ENCODE data around the gene STK17B.

STK17B gene

DNA sequence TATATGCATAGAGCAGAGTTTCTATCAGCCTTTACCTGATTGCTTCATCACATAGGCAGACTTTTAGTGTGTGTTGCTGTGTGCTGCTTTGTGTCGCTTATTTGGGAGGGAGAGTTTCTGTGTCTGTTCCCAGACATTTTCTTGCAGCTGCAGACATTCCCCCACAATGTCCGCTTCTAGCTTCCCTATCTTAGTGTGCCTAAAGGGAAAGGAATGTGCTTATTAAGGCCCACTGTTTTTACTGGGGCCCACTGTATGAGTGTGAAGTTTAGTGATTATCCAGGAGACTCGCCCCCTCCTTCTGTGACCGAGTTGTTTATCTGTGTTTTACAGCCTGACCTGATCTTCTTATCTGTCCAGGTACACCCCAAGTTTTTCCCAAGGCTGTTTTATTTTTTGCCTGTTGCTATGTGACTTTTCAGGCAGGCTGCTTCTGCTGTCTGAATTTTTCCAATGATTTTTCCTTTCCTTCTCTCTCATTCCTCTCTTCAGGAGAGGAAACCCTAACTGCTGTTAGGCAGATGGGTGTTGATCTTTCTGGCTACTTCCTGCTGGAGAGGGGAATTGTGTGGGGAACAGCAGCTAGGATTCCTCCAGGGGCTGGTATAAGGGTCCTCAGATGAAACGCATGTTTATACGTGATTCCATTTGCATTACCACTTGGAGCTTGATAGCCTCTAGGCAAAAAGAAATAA lies 47.6 kb downstream of the STK17B start:
- H3K4me3 ChIP-seq (ENCODE audit: low read length in 2 of 2), result no peak overlapping the region

DNA sequence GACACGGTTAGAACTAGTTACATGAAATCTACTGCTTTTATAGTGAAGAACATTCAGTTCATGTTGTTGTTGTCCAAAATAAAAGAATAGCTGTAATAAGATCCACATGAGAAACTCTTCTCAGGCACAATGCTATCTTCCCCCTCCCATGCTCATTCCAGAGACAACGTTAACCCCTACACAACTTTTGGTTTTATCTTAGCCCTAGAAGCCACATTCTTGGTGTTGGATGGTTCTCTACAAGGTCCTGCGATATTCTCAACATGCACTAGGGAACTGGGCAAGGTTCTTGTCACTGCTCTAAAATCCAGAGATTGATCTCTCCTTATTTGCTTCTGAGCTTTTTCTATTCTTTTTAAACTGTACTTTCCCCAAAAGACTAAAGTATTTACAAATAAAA lies 51.5 kb downstream of the STK17B start:
- Histone ChIP-seq H3K4me3 (ENCODE audit: low read length in 2 of 2) (no peak overlapping the region), H3K27ac (ENCODE audit: low read depth in 2 of 2, low read length in 2 of 2) (no peak overlapping the region), H3K9me3 (ENCODE audit: control insufficient read depth in 2 of 2, low read length in 2 of 2) (no peaks in the 10 kb centered on the region), H3K4me1 (ENCODE audit: control insufficient read depth in 2 of 2, insufficient read depth in 2 of 2, low read length in 2 of 2) (no peaks in the 10 kb centered on the region), H3K9ac (ENCODE audit: low read depth in 1 of 2, low read length in 2 of 2) (no peak overlapping the region), H3K27me3 (ENCODE audit: control insufficient read depth in 2 of 2, insufficient read depth in 2 of 2, low read length in 2 of 2) (no peaks in the 10 kb centered on the region), H3K36me3 (ENCODE audit: control insufficient read depth in 2 of 2, insufficient read depth in 2 of 2, low read length in 2 of 2) (no peaks in the 10 kb centered on the region)

More for the DNA sequence above, 47.6 kb downstream of the STK17B start:
- Histone ChIP-seq H3K9ac (ENCODE audit: low read depth in 1 of 2, low read length in 2 of 2) (no peak overlapping the region), H3K27ac (ENCODE audit: low read depth in 2 of 2, low read length in 2 of 2) (no peak overlapping the region), H3K9me3 (ENCODE audit: control insufficient read depth in 2 of 2, low read length in 2 of 2) (no peaks in the 10 kb centered on the region), H3K27me3 (ENCODE audit: control insufficient read depth in 2 of 2, insufficient read depth in 2 of 2, low read length in 2 of 2) (no peaks in the 10 kb centered on the region), H3K36me3 (ENCODE audit: control insufficient read depth in 2 of 2, insufficient read depth in 2 of 2, low read length in 2 of 2) (no peaks in the 10 kb centered on the region), H3K4me1 (ENCODE audit: control insufficient read depth in 2 of 2, insufficient read depth in 2 of 2, low read length in 2 of 2) (no peaks in the 10 kb centered on the region)

DNA sequence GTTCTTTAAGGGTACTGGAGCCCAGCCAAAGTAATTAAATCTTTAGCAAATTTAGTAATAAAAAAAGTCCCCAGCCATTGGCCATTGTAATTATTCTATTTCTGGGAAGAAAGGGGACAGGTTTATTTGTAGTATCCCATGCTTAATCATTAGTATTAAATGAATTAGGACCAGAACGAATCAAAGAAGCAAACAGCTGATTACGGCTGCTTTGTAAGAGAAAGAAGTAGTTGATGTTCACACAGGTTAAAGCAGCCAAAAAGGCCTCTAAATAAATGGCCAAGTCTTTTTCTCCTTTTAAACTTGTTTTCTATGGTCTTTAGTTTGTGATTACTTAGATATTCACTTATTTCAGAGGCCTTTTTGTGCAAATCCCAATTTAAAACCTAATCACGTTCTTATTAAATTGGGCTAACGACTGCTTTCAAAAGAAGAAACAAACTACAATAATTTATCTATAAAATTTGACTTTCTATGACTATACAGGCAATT lies 54.1 kb downstream of the STK17B start:
- H3K9me3 ChIP-seq (ENCODE audit: control insufficient read depth in 2 of 2, low read length in 2 of 2), result no peaks in the 10 kb centered on the region
- no peak overlapping the region for H3K27ac ChIP-seq (ENCODE audit: low read depth in 2 of 2, low read length in 2 of 2)
- no peaks in the 10 kb centered on the region for H3K27me3 ChIP-seq (ENCODE audit: control insufficient read depth in 2 of 2, insufficient read depth in 2 of 2, low read length in 2 of 2)
- H3K4me3 ChIP-seq (ENCODE audit: low read length in 2 of 2), result no peak overlapping the region
- H3K36me3 ChIP-seq (ENCODE audit: control insufficient read depth in 2 of 2, insufficient read depth in 2 of 2, low read length in 2 of 2), result no peaks in the 10 kb centered on the region
- no peak overlapping the region for H3K9ac ChIP-seq (ENCODE audit: low read depth in 1 of 2, low read length in 2 of 2)
- no peaks in the 10 kb centered on the region for H3K4me1 ChIP-seq (ENCODE audit: control insufficient read depth in 2 of 2, insufficient read depth in 2 of 2, low read length in 2 of 2)

DNA sequence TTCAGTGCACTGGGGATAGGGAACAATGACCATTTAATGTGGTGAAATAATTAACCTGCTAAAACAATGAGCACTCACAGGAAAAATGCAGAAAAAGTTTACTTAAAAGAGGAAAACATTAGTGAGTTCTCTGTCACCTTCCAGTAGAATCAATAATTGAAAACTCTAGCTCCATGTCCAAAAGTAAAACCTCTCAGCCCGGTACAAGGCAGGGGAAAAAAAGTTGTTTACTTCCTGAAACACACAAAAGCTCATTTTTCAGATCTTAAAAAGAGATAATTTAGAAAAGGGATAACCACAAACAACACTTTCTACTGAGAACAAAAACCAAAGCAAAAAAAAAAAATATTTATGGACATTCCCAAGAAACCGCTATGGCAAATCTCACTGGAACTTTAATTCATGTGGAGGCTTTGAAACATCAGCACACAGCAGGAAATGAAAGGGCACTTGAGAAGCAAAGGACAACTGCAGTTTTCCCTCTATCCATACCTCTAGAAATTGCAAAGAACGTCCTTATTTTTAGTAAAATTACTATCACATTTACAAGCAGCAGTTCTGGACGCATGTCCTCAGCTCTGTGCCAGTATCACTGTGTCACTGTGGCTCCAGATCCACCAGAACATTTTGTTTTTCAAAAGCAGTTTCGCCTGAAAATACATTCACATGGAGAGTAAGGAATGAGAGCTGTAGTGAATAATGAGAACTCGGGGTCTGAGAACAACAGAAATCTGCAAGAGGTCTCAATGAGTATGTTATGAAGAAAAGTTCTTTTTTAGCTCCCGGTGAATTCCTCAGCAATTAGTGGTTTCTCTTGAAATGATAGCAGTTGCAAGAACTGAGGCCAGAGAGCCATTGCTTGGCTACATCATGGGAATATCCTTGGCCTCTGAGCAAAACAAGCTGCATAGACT lies 58.1 kb downstream of the STK17B start:
- Histone ChIP-seq H3K9me3 (ENCODE audit: control insufficient read depth in 2 of 2, low read length in 2 of 2) (no peaks in the 10 kb centered on the region), H3K9ac (ENCODE audit: low read depth in 1 of 2, low read length in 2 of 2) (no peak overlapping the region), H3K36me3 (ENCODE audit: control insufficient read depth in 2 of 2, insufficient read depth in 2 of 2, low read length in 2 of 2) (no peaks in the 10 kb centered on the region), H3K27me3 (ENCODE audit: control insufficient read depth in 2 of 2, insufficient read depth in 2 of 2, low read length in 2 of 2) (no peaks in the 10 kb centered on the region), H3K27ac (ENCODE audit: low read depth in 2 of 2, low read length in 2 of 2) (no peak overlapping the region), H3K4me1 (ENCODE audit: control insufficient read depth in 2 of 2, insufficient read depth in 2 of 2, low read length in 2 of 2) (no peaks in the 10 kb centered on the region), H3K4me3 (ENCODE audit: low read length in 2 of 2) (no peak overlapping the region)

DNA sequence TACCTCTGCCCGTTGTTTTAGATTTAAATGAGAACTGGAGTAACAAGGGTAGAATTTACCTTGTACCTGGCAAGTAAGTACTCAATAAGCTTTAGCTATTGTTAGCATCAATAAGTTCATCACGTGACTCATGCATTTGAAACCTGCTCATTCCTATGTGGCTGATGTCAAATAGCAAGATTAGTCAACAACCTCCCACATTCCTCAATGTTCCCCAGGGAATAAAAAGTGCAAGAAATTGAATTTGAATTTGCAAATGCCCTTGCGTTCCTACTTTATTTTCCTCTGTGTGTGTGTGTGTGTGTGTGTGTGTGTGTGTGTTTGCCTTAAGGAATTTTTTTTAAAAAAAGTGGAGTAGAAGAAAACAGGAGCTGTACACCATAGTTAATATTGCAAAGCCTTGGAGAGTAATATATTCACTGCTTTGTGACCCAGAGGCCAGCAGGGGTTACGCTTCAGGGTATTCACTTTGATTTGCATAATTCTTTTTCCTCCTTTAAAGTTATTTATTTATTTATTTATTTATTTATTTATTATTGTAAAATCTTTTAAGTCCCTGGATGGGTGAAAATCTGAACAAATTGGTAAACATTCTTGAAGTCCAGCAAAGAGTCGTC lies 58.9 kb downstream of the STK17B start:
- Histone ChIP-seq H3K9me3 (ENCODE audit: control insufficient read depth in 2 of 2, low read length in 2 of 2) (no peaks in the 10 kb centered on the region), H3K4me3 (ENCODE audit: low read length in 2 of 2) (no peak overlapping the region), H3K27ac (ENCODE audit: low read depth in 2 of 2, low read length in 2 of 2) (no peak overlapping the region)

DNA sequence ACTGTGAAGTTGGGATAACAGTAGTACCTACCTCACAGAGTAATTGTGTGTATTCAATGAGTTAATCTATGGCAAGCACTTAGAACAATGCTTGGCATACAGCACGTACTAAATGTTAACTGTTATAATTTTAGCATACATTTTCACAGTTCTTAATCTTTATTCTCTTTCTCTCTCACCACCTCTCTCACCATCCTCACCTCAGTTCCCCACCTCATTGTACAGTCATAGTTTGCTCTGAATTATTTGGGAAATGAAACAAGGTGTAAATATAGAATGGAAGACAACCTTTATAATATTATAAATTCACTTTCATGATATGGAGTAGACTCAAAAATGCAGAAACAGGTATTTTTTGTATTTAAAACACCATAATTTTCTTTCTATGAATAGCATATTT lies 62.8 kb downstream of the STK17B start:
- Histone ChIP-seq H3K4me1 (ENCODE audit: control insufficient read depth in 2 of 2, insufficient read depth in 2 of 2, low read length in 2 of 2) (no peaks in the 10 kb centered on the region), H3K9ac (ENCODE audit: low read depth in 1 of 2, low read length in 2 of 2) (no peak overlapping the region), H3K9me3 (ENCODE audit: control insufficient read depth in 2 of 2, low read length in 2 of 2) (no peaks in the 10 kb centered on the region), H3K27me3 (ENCODE audit: control insufficient read depth in 2 of 2, insufficient read depth in 2 of 2, low read length in 2 of 2) (no peaks in the 10 kb centered on the region), H3K4me3 (ENCODE audit: low read length in 2 of 2) (no peak overlapping the region), H3K27ac (ENCODE audit: low read depth in 2 of 2, low read length in 2 of 2) (no peak overlapping the region), H3K36me3 (ENCODE audit: control insufficient read depth in 2 of 2, insufficient read depth in 2 of 2, low read length in 2 of 2) (no peaks in the 10 kb centered on the region)

More for the DNA sequence above, 58.9 kb downstream of the STK17B start:
- Histone ChIP-seq H3K9ac (ENCODE audit: low read depth in 1 of 2, low read length in 2 of 2) (no peak overlapping the region), H3K27me3 (ENCODE audit: control insufficient read depth in 2 of 2, insufficient read depth in 2 of 2, low read length in 2 of 2) (no peaks in the 10 kb centered on the region), H3K4me1 (ENCODE audit: control insufficient read depth in 2 of 2, insufficient read depth in 2 of 2, low read length in 2 of 2) (no peaks in the 10 kb centered on the region), H3K36me3 (ENCODE audit: control insufficient read depth in 2 of 2, insufficient read depth in 2 of 2, low read length in 2 of 2) (no peaks in the 10 kb centered on the region)

DNA sequence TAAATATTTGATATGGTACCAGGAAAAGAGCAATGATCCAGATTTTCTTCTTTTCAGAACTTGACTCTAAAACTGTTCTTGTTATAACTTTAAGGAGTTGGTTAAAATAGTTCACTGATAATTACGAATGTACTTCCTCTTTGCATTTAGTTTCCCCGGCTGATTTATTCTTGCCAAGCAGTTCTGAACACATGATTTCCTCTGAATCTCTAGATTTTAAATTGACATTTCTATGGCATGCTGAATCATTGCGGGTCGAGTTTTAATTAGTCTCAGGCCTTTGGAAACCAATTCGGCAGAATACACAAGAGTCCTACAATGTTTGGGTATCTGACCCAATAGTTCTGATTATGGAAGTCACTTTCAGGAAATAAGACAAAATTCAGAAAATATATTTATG lies 65.4 kb downstream of the STK17B start:
- Histone ChIP-seq H3K4me3 (ENCODE audit: low read length in 2 of 2) (no peak overlapping the region), H3K9me3 (ENCODE audit: control insufficient read depth in 2 of 2, low read length in 2 of 2) (no peaks in the 10 kb centered on the region), H3K4me1 (ENCODE audit: control insufficient read depth in 2 of 2, insufficient read depth in 2 of 2, low read length in 2 of 2) (peaks cover 0 to 7% of the 10 kb centered on the region in 2 donors), H3K27ac (ENCODE audit: low read depth in 2 of 2, low read length in 2 of 2) (no peak overlapping the region), H3K27me3 (ENCODE audit: control insufficient read depth in 2 of 2, insufficient read depth in 2 of 2, low read length in 2 of 2) (no peaks in the 10 kb centered on the region), H3K9ac (ENCODE audit: low read depth in 1 of 2, low read length in 2 of 2) (no peak overlapping the region), H3K36me3 (ENCODE audit: control insufficient read depth in 2 of 2, insufficient read depth in 2 of 2, low read length in 2 of 2) (no peaks in the 10 kb centered on the region)

DNA sequence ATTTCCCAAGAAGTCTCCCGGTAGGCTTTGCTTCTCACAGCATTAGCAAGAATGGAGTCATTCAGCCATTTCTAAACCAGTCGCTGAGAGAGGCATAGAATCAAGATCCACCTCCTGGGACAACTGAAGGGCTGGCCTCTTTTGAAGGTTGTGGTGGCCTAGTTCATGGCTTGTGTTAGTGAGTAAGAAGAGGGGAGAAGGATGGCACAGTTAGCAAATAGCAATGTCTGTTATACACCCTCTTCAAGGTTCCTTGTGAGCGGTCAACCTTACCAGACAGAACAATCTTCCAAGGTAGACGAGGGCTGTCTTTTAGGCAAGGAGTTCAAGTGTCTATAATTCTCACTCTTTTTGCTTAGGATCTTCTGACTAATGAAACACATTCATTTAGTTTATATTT lies 67.3 kb downstream of the STK17B start:
- H3K9me3 ChIP-seq (ENCODE audit: control insufficient read depth in 2 of 2, low read length in 2 of 2), result no peaks in the 10 kb centered on the region
- no peak overlapping the region for H3K4me3 ChIP-seq (ENCODE audit: low read length in 2 of 2)
- H3K27ac ChIP-seq (ENCODE audit: low read depth in 2 of 2, low read length in 2 of 2), result no peak overlapping the region
- no peak overlapping the region for H3K9ac ChIP-seq (ENCODE audit: low read depth in 1 of 2, low read length in 2 of 2)
- no peaks in the 10 kb centered on the region for H3K27me3 ChIP-seq (ENCODE audit: control insufficient read depth in 2 of 2, insufficient read depth in 2 of 2, low read length in 2 of 2)
- H3K36me3 ChIP-seq (ENCODE audit: control insufficient read depth in 2 of 2, insufficient read depth in 2 of 2, low read length in 2 of 2), result no peaks in the 10 kb centered on the region
- peaks cover 0 to 7% of the 10 kb centered on the region in 2 donors for H3K4me1 ChIP-seq (ENCODE audit: control insufficient read depth in 2 of 2, insufficient read depth in 2 of 2, low read length in 2 of 2)

DNA sequence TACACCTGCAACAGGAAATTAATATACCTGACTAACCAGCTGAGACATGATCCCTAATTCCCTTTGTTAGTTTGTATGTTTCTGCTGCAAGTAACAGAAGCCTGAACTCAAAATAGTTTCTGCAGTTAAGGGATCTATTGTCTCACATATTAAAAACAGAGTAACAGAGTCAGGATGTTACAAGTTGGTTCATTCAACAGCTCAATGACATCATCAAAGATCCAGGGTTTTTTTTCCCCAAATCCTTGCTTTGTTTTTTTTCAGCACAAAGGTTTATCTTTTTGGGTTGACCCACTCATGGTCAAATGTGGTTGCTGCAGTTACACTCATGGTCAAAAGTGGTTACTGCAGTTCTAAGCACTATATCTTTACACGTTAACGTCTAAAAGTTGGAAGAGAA lies 67.8 kb downstream of the STK17B start:
- Histone ChIP-seq H3K4me1 (ENCODE audit: control insufficient read depth in 2 of 2, insufficient read depth in 2 of 2, low read length in 2 of 2) (peaks cover 0 to 7% of the 10 kb centered on the region in 2 donors), H3K4me3 (ENCODE audit: low read length in 2 of 2) (no peak overlapping the region), H3K27me3 (ENCODE audit: control insufficient read depth in 2 of 2, insufficient read depth in 2 of 2, low read length in 2 of 2) (no peaks in the 10 kb centered on the region), H3K36me3 (ENCODE audit: control insufficient read depth in 2 of 2, insufficient read depth in 2 of 2, low read length in 2 of 2) (no peaks in the 10 kb centered on the region), H3K9me3 (ENCODE audit: control insufficient read depth in 2 of 2, low read length in 2 of 2) (no peaks in the 10 kb centered on the region), H3K9ac (ENCODE audit: low read depth in 1 of 2, low read length in 2 of 2) (no peak overlapping the region), H3K27ac (ENCODE audit: low read depth in 2 of 2, low read length in 2 of 2) (no peak overlapping the region)
